Nephron progenitor cell (in vitro differentiated cells): ENCODE results near the gene CREBZF.

Source experiments
- DNase-seq: peaks from one replicate; pipeline ENCODE4 v3.0.0; 2021
- H3K27ac Mint-ChIP-seq: 2 replicates; pipeline ENCODE4 v1.8.0; 2021; ENCODE audit warnings: mild to moderate bottlenecking, moderate library complexity, mixed read lengths
- H3K27me3 Mint-ChIP-seq: 2 replicates; pipeline ENCODE4 v1.8.0; 2021; ENCODE audit warnings: mild to moderate bottlenecking, low read depth, mixed read lengths; ENCODE audit not compliant: poor library complexity
- H3K36me3 Mint-ChIP-seq: 2 replicates; pipeline ENCODE4 v1.8.0; 2021; ENCODE audit warnings: low read depth, mixed read lengths
- H3K4me1 Mint-ChIP-seq: 2 replicates; pipeline ENCODE4 v1.8.0; 2021; ENCODE audit warnings: mixed read lengths
- H3K4me3 Mint-ChIP-seq: 2 replicates; pipeline ENCODE4 v1.8.0; 2021; ENCODE audit warnings: mild to moderate bottlenecking, moderate library complexity, mixed read lengths
- H3K9me3 Mint-ChIP-seq: 2 replicates; pipeline ENCODE4 v1.8.0; 2021; ENCODE audit warnings: mild to moderate bottlenecking, moderate library complexity, mixed read lengths
- CTCF ChIP-seq: fragments of 200-600 bp; sonication (generic); IDR thresholded peaks from 2 replicates; pipeline ENCODE4 v1.5.0; 2021; ENCODE audit warnings: antibody characterized with exemption

CREBZF gene

GRCh38 chr11:85694385-85694980 is 29.6 kb upstream of the CREBZF start:
- H3K36me3 Mint-ChIP-seq, result no peaks in the 10 kb centered on the region
- peaks cover 7% of the 10 kb centered on the region for H3K4me1 Mint-ChIP-seq
- H3K27me3 Mint-ChIP-seq, result peaks cover 8% of the 10 kb centered on the region
- no peaks in the 10 kb centered on the region for H3K9me3 Mint-ChIP-seq
- no peak overlapping the region for H3K4me3 Mint-ChIP-seq
- TF ChIP-seq CTCF, result peak; percentile 35
- DNase-seq, result no peak
- no peak overlapping the region for H3K27ac Mint-ChIP-seq

- Mint-ChIP-seq H3K36me3 (no peaks in the 10 kb centered on the region), H3K9me3 (no peaks in the 10 kb centered on the region), H3K4me1 (peaks cover 13% of the 10 kb centered on the region), H3K27me3 (peaks cover 12% of the 10 kb centered on the region), H3K4me3 (no peak within 1 kb of the TSS), H3K27ac (peak within 1 kb of the TSS; percentile 68)
- no peak for DNase-seq
- no peak for TF ChIP-seq CTCF
These were observed 21.0 kb upstream of the CREBZF start, which contains the start of gene CCDC89 for GRCh38 chr11:85685820-85686459. CCDC89 (minus strand) TSS chr11:85686195; CDS start chr11:85686130, 65 bp downstream.

- H3K4me1 Mint-ChIP-seq, result peaks cover 13% of the 10 kb centered on the region
- no peaks in the 10 kb centered on the region for H3K9me3 Mint-ChIP-seq
- H3K36me3 Mint-ChIP-seq, result no peaks in the 10 kb centered on the region
- H3K27me3 Mint-ChIP-seq, result peaks cover 12% of the 10 kb centered on the region
- no peak for TF ChIP-seq CTCF
- H3K4me3 Mint-ChIP-seq, result no peak overlapping the region
- DNase-seq, result no peak
- H3K27ac Mint-ChIP-seq, result peak overlapping the region; percentile 68
These were observed 20.3 kb upstream of the CREBZF start for GRCh38 chr11:85685125-85685819.

- DNase-seq, result no peak
- TF ChIP-seq CTCF, result no peak
- no peaks in the 10 kb centered on the region for H3K9me3 Mint-ChIP-seq
- H3K27me3 Mint-ChIP-seq, result peaks cover 11% of the 10 kb centered on the region
- H3K36me3 Mint-ChIP-seq, result no peaks in the 10 kb centered on the region
- peaks cover 13% of the 10 kb centered on the region for H3K4me1 Mint-ChIP-seq
- H3K4me3 Mint-ChIP-seq, result no peak overlapping the region
- no peak overlapping the region for H3K27ac Mint-ChIP-seq
These were observed 17.7 kb upstream of the CREBZF start for GRCh38 chr11:85682330-85683305.

DNA sequence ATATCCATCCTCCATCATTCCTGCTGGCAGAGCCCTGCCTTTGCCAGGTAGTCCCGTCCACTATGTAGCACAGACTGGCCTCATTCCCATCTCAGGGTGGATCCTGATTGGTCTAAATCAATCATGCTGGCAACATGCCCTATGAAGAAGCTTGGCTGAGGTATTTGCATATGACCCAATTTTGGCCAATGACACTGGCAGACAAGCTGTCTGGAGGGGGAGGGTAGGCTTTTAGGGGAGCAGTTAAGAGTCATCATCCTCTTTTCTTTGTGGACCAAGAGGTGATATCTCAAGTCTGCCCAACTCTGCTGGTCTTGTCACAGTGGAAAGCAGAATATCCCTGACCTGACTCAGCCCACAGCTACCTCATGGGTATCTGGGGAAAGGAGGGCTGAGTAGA is 16.0 kb upstream of the CREBZF start:
- no peak for DNase-seq
- H3K4me1 Mint-ChIP-seq, result peaks cover 11% of the 10 kb centered on the region
- H3K27ac Mint-ChIP-seq, result no peak overlapping the region
- no peaks in the 10 kb centered on the region for H3K9me3 Mint-ChIP-seq
- H3K36me3 Mint-ChIP-seq, result no peaks in the 10 kb centered on the region
- H3K27me3 Mint-ChIP-seq, result peaks cover 10% of the 10 kb centered on the region
- no peak for TF ChIP-seq CTCF
- H3K4me3 Mint-ChIP-seq, result no peak overlapping the region
